Hepatocyte (in vitro differentiated cells): Measurements from ENCODE around the gene CMIP. TPM values are rescaled to one million over a fixed set of nuclear protein-coding genes. Genes with fewer than 3 reads are reported as not detected.

Experiments
- DNase-seq: peaks from one replicate; pipeline ENCODE4 v3.0.0-alpha.2; 2016; ENCODE audit warnings: low spot score
- H2AFZ ChIP-seq: fragments of 200-600 bp; sonication (generic); 2 replicates; pipeline ENCODE4 v1.6.0; 2016; ENCODE audit warnings: antibody characterized with exemption, mild to moderate bottlenecking
- H3K27ac ChIP-seq: fragments of 200-600 bp; sonication (generic); 2 replicates; pipeline ENCODE4 v1.5.1; 2016; ENCODE audit warnings: mild to moderate bottlenecking
- H3K27me3 ChIP-seq: fragments of 200-600 bp; sonication (generic); 2 replicates; pipeline ENCODE4 v1.6.1; 2016
- H3K36me3 ChIP-seq: fragments of 200-600 bp; sonication (generic); replicated peaks from 2 replicates; pipeline ENCODE4 v1.5.1; 2016; ENCODE audit warnings: low read depth; ENCODE audit not compliant: insufficient read depth
- H3K4me1 ChIP-seq: fragments of 200-600 bp; sonication (generic); 2 replicates; pipeline ENCODE4 v1.5.1; 2016; ENCODE audit warnings: mild to moderate bottlenecking, moderate library complexity; ENCODE audit not compliant: insufficient read depth
- H3K4me2 ChIP-seq: fragments of 200-600 bp; sonication (generic); 2 replicates; pipeline ENCODE4 v1.6.0; 2016
- H3K4me3 ChIP-seq: fragments of 200-600 bp; sonication (generic); 2 replicates; pipeline ENCODE4 v1.5.1; 2016; ENCODE audit warnings: mild to moderate bottlenecking
- H3K79me2 ChIP-seq: fragments of 200-600 bp; sonication (generic); 2 replicates; pipeline ENCODE4 v1.6.0; 2017; ENCODE audit warnings: mild to moderate bottlenecking
- H3K9me2 ChIP-seq: fragments of 200-600 bp; sonication (generic); replicated peaks from 2 replicates; pipeline ENCODE4 v1.6.0; 2017; ENCODE audit warnings: mild to moderate bottlenecking; ENCODE audit not compliant: insufficient read depth
- H3K9me3 ChIP-seq: fragments of 200-600 bp; sonication (generic); 2 replicates; pipeline ENCODE4 v1.5.1; 2016; ENCODE audit warnings: low read depth, mild to moderate bottlenecking
- H4K20me1 ChIP-seq: fragments of 200-600 bp; sonication (generic); 2 replicates; pipeline ENCODE4 v1.6.0; 2016; ENCODE audit warnings: mild to moderate bottlenecking; ENCODE audit not compliant: insufficient read depth, poor library complexity, severe bottlenecking
- EZH2 ChIP-seq: fragments of 200-600 bp; sonication (generic); IDR thresholded peaks from 2 replicates; pipeline ENCODE4 v1.6.1; 2016; ENCODE audit warnings: antibody characterized with exemption, mild to moderate bottlenecking, borderline replicate concordance
- EZH2phosphoT487 ChIP-seq: fragments of 200-600 bp; sonication (generic); IDR thresholded peaks from one replicate; pipeline ENCODE4 v1.6.1; 2018; ENCODE audit warnings: antibody characterized with exemption, mild to moderate bottlenecking, low read depth, moderate library complexity; ENCODE audit not compliant: unreplicated experiment, severe bottlenecking
- WGBS: methylation state at CpG from one replicate; pipeline ENCODE4 v1.1.6; 2016; ENCODE audit warnings: low lambda C conversion rate; ENCODE audit errors: missing lambda C conversion rate; 5-methylcytosine and 5-hydroxymethylcytosine counted together
- polyA plus RNA-seq: library from polyadenylated mRNA; unstranded; fragments of >200 nt; fragmentation: Nextera tagmentation; extraction: Ambion mirVana; gene quantifications from 2 replicates; pipeline ENCODE4 v1.2.1, GENCODE V29; 2016
- total RNA-seq: library from RNA; depleted of rRNA; stranded (reverse); fragments of >200 nt; gene quantifications from 2 replicates; pipeline ENCODE4 v1.2.3, GENCODE V29; 2014
- TF ChIP-seq, protein P1 (sequence below): fragments of 200-600 bp; sonication (generic); IDR thresholded peaks from 2 replicates; pipeline ENCODE4 v1.5.1; 2016; ENCODE audit warnings: antibody characterized with exemption, mild to moderate bottlenecking; ENCODE audit not compliant: poor library complexity

CMIP gene
- total and polyA plus RNA-seq, 2 experiments from 2014 or later = 5.8 to 17.8 TPM

DNA sequence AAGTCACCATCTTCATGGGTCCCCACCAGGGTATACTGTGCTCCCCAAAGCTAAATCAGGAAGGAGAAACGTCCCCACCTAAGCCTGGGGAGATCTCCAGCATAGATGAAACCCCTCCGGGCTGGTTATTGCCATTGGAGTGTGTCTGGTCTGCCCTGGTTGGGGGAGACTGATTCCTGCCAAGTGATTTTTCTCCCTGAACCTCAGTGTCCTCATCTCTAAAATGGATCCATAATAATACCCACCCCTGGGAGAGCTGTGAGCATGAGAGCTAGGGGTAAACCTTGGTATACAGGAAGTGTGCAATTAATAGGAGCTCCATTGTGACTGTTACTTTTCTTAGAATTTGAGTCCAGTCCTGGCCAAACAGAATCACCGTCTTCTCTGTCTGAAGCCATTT is 111.1 kb downstream of the CMIP start:
- Histone ChIP-seq H3K4me3 (no peak overlapping the region), H3K9me2 (no peaks in the 10 kb centered on the region), H3K4me1 (peaks cover 28% of the 10 kb centered on the region), H2AFZ (no peak overlapping the region), H3K27me3 (no peaks in the 10 kb centered on the region), H3K27ac (no peak overlapping the region), H3K79me2 (peaks cover 87% of the 10 kb centered on the region), H3K9me3 (no peaks in the 10 kb centered on the region), H3K36me3 (no peaks in the 10 kb centered on the region), H3K4me2 (no peak overlapping the region), H4K20me1 (peaks cover 5% of the 10 kb centered on the region)
- no peak for DNase-seq
- TF ChIP-seq EZH2phosphoT487 (no peak), EZH2 (no peak)
- TF ChIP-seq, protein P1, sequence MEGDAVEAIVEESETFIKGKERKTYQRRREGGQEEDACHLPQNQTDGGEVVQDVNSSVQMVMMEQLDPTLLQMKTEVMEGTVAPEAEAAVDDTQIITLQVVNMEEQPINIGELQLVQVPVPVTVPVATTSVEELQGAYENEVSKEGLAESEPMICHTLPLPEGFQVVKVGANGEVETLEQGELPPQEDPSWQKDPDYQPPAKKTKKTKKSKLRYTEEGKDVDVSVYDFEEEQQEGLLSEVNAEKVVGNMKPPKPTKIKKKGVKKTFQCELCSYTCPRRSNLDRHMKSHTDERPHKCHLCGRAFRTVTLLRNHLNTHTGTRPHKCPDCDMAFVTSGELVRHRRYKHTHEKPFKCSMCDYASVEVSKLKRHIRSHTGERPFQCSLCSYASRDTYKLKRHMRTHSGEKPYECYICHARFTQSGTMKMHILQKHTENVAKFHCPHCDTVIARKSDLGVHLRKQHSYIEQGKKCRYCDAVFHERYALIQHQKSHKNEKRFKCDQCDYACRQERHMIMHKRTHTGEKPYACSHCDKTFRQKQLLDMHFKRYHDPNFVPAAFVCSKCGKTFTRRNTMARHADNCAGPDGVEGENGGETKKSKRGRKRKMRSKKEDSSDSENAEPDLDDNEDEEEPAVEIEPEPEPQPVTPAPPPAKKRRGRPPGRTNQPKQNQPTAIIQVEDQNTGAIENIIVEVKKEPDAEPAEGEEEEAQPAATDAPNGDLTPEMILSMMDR = no peak
- 95% methylated on average over 3 of the region's 3 CpGs for WGBS

DNA sequence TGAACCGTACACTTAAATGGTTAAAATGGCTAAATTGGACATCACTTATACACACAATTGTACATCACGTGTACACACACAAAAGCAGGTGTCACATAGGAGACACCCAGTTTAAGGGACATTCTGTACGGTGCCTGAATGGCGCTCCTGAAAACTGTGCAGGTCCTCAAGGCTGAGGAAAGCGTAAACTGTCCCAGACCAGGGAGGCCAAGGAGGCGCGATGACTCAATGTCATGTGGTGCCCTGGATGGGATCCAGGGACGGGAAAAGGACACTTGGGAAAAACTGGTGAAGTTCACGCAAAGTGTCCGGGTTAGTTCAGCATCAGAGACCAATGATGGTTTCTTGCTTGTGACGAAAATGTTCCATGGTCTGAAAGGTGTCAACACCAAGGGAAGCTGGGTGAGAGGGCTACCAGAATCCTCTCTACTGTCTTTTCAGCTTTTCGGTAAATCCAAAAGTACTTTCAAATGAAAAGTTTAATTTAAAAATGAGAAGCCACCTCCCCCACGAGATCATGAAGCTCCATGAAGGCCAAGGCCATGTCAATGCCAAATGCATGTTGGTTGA is 112.2 kb downstream of the CMIP start:
- Histone ChIP-seq H3K79me2 (peaks cover 87% of the 10 kb centered on the region), H3K27ac (no peak overlapping the region), H3K9me2 (no peaks in the 10 kb centered on the region), H2AFZ (no peak overlapping the region), H4K20me1 (peaks cover 5% of the 10 kb centered on the region), H3K9me3 (no peaks in the 10 kb centered on the region), H3K4me3 (no peak overlapping the region), H3K4me2 (no peak overlapping the region), H3K4me1 (peaks cover 28% of the 10 kb centered on the region), H3K36me3 (no peaks in the 10 kb centered on the region), H3K27me3 (no peaks in the 10 kb centered on the region)
- WGBS = 97% methylated on average over 13 of the region's 13 CpGs
- DNase-seq = no peak
- TF ChIP-seq, protein P1 = no peak
- TF ChIP-seq EZH2 (no peak), EZH2phosphoT487 (no peak)

DNA sequence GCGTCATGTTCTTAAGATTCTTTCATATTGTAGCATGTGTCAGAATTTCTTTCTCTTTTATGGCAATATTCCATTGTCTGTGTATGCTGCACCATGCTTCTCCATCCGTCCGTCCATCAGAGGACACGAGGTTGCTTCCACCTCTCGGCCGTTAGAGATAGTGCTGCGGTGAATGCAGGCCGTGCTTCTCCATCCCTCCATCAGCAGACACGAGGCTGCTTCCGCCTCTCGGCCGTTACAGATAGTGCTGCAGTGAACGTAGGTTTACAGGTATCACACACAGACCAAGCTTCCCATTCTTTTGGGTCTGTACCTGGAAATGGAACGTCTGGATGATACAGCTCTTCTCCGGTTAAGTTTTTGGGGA is 113.5 kb downstream of the CMIP start:
- 68% methylated on average over 15 of the region's 15 CpGs for whole genome bisulfite sequencing
- Histone ChIP-seq H3K4me3 (no peak overlapping the region), H3K27me3 (no peaks in the 10 kb centered on the region), H3K27ac (peak overlapping the region; percentile 80), H4K20me1 (peaks cover 8% of the 10 kb centered on the region), H3K79me2 (peaks cover 87% of the 10 kb centered on the region), H3K9me2 (no peaks in the 10 kb centered on the region), H3K4me2 (peak overlapping the region; percentile 8), H2AFZ (no peak overlapping the region), H3K36me3 (no peaks in the 10 kb centered on the region), H3K9me3 (no peaks in the 10 kb centered on the region), H3K4me1 (peaks cover 24% of the 10 kb centered on the region)
- peak; percentile 38 for DNase-seq
- TF ChIP-seq EZH2 (no peak), EZH2phosphoT487 (no peak)
- TF ChIP-seq, protein P1 = no peak
